ENCODE data around the gene ARID4A. TPM values are rescaled to one million over a fixed set of nuclear protein-coding genes. Genes with fewer than 3 reads are reported as not detected.
"Not testable (repeated sequence)": the region's sequence is repeated elsewhere in the genome, so short reads cannot be mapped to it uniquely, and the experiment has no call there.

The ARID4A gene, protein sequence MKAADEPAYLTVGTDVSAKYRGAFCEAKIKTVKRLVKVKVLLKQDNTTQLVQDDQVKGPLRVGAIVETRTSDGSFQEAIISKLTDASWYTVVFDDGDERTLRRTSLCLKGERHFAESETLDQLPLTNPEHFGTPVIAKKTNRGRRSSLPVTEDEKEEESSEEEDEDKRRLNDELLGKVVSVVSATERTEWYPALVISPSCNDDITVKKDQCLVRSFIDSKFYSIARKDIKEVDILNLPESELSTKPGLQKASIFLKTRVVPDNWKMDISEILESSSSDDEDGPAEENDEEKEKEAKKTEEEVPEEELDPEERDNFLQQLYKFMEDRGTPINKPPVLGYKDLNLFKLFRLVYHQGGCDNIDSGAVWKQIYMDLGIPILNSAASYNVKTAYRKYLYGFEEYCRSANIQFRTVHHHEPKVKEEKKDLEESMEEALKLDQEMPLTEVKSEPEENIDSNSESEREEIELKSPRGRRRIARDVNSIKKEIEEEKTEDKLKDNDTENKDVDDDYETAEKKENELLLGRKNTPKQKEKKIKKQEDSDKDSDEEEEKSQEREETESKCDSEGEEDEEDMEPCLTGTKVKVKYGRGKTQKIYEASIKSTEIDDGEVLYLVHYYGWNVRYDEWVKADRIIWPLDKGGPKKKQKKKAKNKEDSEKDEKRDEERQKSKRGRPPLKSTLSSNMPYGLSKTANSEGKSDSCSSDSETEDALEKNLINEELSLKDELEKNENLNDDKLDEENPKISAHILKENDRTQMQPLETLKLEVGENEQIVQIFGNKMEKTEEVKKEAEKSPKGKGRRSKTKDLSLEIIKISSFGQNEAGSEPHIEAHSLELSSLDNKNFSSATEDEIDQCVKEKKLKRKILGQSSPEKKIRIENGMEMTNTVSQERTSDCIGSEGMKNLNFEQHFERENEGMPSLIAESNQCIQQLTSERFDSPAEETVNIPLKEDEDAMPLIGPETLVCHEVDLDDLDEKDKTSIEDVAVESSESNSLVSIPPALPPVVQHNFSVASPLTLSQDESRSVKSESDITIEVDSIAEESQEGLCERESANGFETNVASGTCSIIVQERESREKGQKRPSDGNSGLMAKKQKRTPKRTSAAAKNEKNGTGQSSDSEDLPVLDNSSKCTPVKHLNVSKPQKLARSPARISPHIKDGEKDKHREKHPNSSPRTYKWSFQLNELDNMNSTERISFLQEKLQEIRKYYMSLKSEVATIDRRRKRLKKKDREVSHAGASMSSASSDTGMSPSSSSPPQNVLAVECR
- total RNA-seq (10 to 100 TPM in 8 of 9 donors, 1 to 10 TPM in 1; 7.0 to 23.1 (median 16.0) TPM), polyA plus RNA-seq (10 to 100 TPM in 1 of 2 donors, 1 to 10 TPM in 1; 5.6 to 11.7 TPM)
- long read RNA-seq, donor 1, partial matches to known transcripts = 25 of 31 reads
- long read RNA-seq, donor 1, other reads (novel, unspliced or antisense) = 6 of 31 reads
- long read RNA-seq, donor 2, partial matches to known transcripts = 64 of 68 reads
- long read RNA-seq, donor 2, other reads (novel, unspliced or antisense) = 4 of 68 reads
- long read RNA-seq, donor 3, partial matches to known transcripts = 19 of 23 reads
- long read RNA-seq, donor 3, other reads (novel, unspliced or antisense) = 4 of 23 reads

- peak; percentile 46 to 89 for TF ChIP-seq POLR2A (IDR thresholded peaks at IDR 0.05)
- TF ChIP-seq, protein P1, sequence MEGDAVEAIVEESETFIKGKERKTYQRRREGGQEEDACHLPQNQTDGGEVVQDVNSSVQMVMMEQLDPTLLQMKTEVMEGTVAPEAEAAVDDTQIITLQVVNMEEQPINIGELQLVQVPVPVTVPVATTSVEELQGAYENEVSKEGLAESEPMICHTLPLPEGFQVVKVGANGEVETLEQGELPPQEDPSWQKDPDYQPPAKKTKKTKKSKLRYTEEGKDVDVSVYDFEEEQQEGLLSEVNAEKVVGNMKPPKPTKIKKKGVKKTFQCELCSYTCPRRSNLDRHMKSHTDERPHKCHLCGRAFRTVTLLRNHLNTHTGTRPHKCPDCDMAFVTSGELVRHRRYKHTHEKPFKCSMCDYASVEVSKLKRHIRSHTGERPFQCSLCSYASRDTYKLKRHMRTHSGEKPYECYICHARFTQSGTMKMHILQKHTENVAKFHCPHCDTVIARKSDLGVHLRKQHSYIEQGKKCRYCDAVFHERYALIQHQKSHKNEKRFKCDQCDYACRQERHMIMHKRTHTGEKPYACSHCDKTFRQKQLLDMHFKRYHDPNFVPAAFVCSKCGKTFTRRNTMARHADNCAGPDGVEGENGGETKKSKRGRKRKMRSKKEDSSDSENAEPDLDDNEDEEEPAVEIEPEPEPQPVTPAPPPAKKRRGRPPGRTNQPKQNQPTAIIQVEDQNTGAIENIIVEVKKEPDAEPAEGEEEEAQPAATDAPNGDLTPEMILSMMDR (IDR thresholded peaks at IDR 0.05) = no peak
- intact Hi-C loops (cut with DNase I) = loop anchor here in 8 of 10 donors (1.0 to 10.0 kb wide), 5 partner anchors 54 to 61 kb away; partner anchors contain the start of gene PSMA3 (in 7 of the 8)
- Histone ChIP-seq H3K9me3 (no peaks in the 10 kb centered on the region), H3K4me1 (peaks cover 10 to 54% (median 36%) of the 10 kb centered on the region in 12 donors), H3K4me3 (peak within 1 kb of the TSS; percentile 70 to 100 (median 94)), H3K36me3 (peaks cover 0 to 45% (median 40%) of the 10 kb centered on the region in 9 donors), H3K27ac (peak within 1 kb of the TSS; percentile 91 to 99 (median 96)), H3K27me3 (no peaks in the 10 kb centered on the region)
- peak; percentile 35 to 94 (median 91) for DNase-seq
- peak in 3 of 4 donors; percentile 12 to 48 (median 35) for ATAC-seq
- WGBS, 4 donors = 0 to 1% (median 0%) methylated on average over 23 to 79 of the region's 79 CpGs
Observed at GRCh38 chr14:58298477-58299400, at the start of gene ARID4A. TSS of gene ARID4A (plus strand) at chr14:58298555. CDS start at chr14:58299855, 1,300 bp downstream.

DNA sequence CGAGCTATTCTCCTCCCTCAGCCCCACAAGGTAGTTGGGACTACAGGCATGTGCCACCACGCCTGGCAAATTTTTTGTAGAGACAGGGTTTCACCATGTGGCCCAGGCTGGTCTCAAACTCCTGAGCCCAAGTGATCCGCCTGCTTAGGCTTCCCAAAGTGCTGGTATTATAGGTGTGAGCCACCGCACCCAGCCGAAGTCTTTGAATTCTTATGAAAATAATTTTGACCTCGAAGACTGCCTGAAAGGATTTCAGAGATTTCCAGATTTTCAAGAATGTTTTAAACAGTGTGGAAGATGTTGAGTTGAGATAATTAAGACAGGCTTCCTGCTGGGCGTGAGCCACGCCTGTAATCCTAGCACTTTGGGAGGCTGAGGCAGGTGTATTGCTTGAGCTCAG, 48.7 kb upstream of the ARID4A start:
- H3K27ac ChIP-seq = no peak overlapping the region
- no peak for TF ChIP-seq POLR2A (IDR thresholded peaks at IDR 0.05)
- TF ChIP-seq, protein P1 (IDR thresholded peaks at IDR 0.05) = no peak
- DNase-seq (no peak), ATAC-seq (no peak)
- no peak overlapping the region for H3K4me3 ChIP-seq
- intact Hi-C loops (cut with DNase I) = loop anchor here in 1 of 10 donors (10.0 kb wide), 1 partner anchor 45 kb away; the partner anchor contains the start of gene ARID4A
- peaks cover 0 to 76% (median 63%) of the 10 kb centered on the region in 9 donors for H3K36me3 ChIP-seq
- H3K27me3 ChIP-seq = no peaks in the 10 kb centered on the region
- peaks cover 4 to 40% (median 27%) of the 10 kb centered on the region in 12 donors for H3K4me1 ChIP-seq
- WGBS, 4 donors = 89 to 97% (median 94%) methylated on average over 8 of the region's 8 CpGs
- no peaks in the 10 kb centered on the region for H3K9me3 ChIP-seq

- H3K4me3 ChIP-seq = no peak overlapping the region
- H3K27ac ChIP-seq = no peak overlapping the region
- intact Hi-C loops (cut with DNase I) = no loop called here
- no peaks in the 10 kb centered on the region for H3K27me3 ChIP-seq
- peaks cover 2 to 100% (median 98%) of the 10 kb centered on the region in 9 donors for H3K36me3 ChIP-seq
- no peak for TF ChIP-seq POLR2A (IDR thresholded peaks at IDR 0.05)
- TF ChIP-seq, protein P1 (IDR thresholded peaks at IDR 0.05) = no peak
- DNase-seq = no peak
- WGBS, 4 donors = 93 to 97% (median 96%) methylated on average over 4 of the region's 4 CpGs
- ATAC-seq = peak in 1 of 4 donors; percentile 21
- peaks cover 0 to 9% (median 0%) of the 10 kb centered on the region in 12 donors for H3K4me1 ChIP-seq
- no peaks in the 10 kb centered on the region for H3K9me3 ChIP-seq
Observed at GRCh38 chr14:58258156-58258555, 40.2 kb upstream of the ARID4A start.

- H3K4me3 ChIP-seq; ATAC-seq; H3K9me3 ChIP-seq; H3K27me3 ChIP-seq; H3K4me1 ChIP-seq; H3K27ac ChIP-seq; intact Hi-C loops (cut with DNase I); DNase-seq: not testable (repeated sequence)
- 91 to 96% (median 95%) methylated on average over 10 of the region's 10 CpGs for WGBS, 4 donors
- peaks cover 2 to 100% (median 98%) of the 10 kb centered on the region in 9 donors for H3K36me3 ChIP-seq
Observed at GRCh38 chr14:58262005-58262404, 36.4 kb upstream of the ARID4A start.

Data from heart left ventricle (tissue), 16 donors.